Epithelial cell of proximal tubule (primary cell): ENCODE results near the gene EXTL1. TPM values are rescaled to one million over a fixed set of nuclear protein-coding genes. Genes with fewer than 3 reads are reported as not detected.
"Not testable (repeated sequence)": the region's sequence is repeated elsewhere in the genome, so short reads cannot be mapped to it uniquely, and the experiment has no call there.

Source experiments
- DNase-seq: peaks from one replicate; pipeline ENCODE4 v3.0.0-alpha.2; 2011; ENCODE audit warnings: low read depth
- H3K4me3 ChIP-seq: 2 replicates; pipeline ENCODE4 v1.5.1; 2011; ENCODE audit warnings: low read depth, mild to moderate bottlenecking, low read length
- total RNA-seq: library from RNA; depleted of rRNA; stranded (reverse); fragments of >200 nt; gene quantifications from 2 replicates; pipeline ENCODE4 v1.2.3, GENCODE V29; 2015
- TF ChIP-seq, protein P1 (sequence below): conservative IDR thresholded peaks from 2 replicates; pipeline ENCODE4 v1.5.1; 2012; ENCODE audit warnings: low read depth, mild to moderate bottlenecking, low read length

EXTL1 gene
- total RNA-seq, 1 donor from 2014 or later: 0.12 TPM

DNA sequence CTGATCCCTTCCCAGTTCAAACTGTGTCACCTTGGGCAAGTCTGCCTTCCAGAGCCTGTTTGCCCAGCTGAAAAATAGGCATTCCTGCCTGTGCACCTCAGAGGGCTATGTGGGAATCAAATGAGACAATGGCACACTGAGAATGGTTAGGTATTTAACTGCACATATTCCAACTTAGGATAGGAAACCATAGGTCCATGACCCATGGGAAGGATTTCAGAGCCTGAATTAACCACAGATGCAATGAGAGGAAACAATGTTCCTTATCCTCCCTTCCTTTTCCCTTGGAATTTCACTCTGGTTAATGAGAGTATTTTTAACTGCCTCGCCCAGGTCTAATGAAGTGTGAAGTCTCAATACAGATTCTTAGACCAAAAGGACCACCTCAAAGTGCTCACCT lies 36.4 kb upstream of the EXTL1 start:
- TF ChIP-seq, protein P1, sequence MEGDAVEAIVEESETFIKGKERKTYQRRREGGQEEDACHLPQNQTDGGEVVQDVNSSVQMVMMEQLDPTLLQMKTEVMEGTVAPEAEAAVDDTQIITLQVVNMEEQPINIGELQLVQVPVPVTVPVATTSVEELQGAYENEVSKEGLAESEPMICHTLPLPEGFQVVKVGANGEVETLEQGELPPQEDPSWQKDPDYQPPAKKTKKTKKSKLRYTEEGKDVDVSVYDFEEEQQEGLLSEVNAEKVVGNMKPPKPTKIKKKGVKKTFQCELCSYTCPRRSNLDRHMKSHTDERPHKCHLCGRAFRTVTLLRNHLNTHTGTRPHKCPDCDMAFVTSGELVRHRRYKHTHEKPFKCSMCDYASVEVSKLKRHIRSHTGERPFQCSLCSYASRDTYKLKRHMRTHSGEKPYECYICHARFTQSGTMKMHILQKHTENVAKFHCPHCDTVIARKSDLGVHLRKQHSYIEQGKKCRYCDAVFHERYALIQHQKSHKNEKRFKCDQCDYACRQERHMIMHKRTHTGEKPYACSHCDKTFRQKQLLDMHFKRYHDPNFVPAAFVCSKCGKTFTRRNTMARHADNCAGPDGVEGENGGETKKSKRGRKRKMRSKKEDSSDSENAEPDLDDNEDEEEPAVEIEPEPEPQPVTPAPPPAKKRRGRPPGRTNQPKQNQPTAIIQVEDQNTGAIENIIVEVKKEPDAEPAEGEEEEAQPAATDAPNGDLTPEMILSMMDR: no peak
- H3K4me3 ChIP-seq: no peak overlapping the region
- peak; percentile 7 for DNase-seq

DNA sequence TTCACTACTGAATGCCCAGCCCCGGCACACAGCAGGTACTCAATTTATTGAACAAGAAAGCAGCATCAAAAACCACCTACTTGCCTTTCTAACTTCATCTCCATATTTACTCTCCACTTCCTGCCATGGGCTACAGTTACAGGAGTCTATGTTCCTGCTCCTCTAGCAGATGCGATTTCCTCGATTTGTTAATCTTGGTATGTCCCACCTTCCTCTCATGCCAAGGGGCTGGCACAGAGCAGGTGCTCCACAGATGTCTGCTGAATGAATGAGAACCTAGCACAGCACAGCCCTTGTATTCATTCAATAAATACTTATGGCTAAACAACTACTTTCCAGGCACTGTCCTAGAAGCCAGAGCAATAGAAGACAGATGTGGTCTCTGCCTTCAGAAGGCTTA lies 35.9 kb upstream of the EXTL1 start:
- DNase-seq: no peak
- no peak overlapping the region for H3K4me3 ChIP-seq
- TF ChIP-seq, protein P1: no peak

DNA sequence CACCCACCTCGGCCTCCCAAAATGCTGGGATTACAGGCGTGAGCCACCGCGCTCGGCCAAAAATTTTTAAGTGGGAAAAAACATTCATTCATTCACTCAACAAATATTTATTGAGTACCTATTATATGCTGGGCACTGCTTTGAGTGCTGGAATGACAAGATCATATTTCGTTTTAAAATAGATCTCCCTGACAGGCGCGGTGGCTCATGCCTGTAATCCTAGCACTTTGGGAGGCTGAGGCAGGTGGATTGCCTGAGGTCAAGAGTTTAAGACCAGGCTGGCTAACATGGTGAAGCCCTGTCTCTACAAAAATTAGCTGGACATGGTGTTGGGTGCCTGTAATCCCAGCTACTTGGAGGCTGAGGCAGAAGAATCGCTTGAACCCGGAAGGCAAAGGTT lies 34.8 kb upstream of the EXTL1 start:
- H3K4me3 ChIP-seq, DNase-seq: not testable (repeated sequence)

DNA sequence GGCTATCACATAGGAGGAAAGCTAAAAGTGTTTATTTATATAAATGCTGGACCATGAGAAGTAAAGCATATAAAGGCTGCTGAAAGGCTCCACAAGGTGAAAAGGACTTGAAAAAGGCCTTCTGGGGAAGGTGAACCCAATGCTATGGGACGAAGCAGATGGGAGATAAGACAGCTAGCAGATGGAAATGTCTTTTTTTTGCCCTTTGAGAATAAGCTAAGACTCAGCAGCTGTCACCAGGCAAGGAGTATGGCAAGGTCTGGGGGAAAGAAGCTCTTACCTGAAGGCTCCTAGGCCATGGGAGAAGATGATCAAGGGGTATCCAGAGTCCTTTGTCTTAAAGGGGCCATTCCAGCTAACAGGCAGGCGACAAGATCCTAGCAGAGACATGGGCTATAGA lies 33.6 kb upstream of the EXTL1 start:
- TF ChIP-seq, protein P1: no peak
- no peak for DNase-seq
- H3K4me3 ChIP-seq: no peak overlapping the region

DNA sequence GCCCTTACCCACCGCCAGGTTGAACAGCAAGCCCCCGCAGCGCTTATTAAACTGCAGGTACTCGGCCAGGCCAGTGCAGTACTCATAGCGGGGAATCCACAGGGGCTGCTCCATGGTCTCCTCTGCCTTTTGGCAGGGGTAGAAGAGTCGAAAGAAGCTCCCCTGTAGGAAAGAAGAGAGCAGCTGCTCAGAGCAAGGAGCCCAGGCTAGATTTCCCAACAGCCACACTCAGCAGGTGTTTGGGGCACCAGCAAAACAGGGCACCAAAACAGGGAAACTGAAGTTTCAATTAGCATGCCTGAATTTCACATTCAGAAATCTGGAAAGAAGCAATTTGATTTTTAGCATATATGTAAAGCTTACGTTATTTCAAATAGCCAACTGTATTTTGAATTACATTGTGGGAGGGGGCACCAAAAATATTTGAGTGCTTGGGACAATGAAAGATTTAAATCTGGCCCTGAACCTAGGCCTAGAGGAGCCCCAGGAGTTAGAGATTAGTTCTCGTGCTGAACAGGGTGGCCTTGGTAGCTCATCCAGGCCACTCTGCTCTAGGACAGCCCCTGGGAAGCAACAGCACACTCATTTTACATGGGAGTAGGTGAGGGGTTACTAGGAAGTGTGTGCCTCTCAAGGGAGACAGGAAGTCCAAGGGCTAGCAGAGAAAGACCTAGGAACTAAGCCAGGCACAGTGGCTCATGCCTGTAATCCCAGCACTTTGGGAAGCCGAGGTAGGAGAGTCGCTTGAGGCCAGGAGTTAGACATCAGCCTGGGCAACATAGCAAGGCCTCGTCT lies 31.9 kb upstream of the EXTL1 start:
- no peak overlapping the region for H3K4me3 ChIP-seq
- no peak for DNase-seq
- TF ChIP-seq, protein P1: no peak

DNA sequence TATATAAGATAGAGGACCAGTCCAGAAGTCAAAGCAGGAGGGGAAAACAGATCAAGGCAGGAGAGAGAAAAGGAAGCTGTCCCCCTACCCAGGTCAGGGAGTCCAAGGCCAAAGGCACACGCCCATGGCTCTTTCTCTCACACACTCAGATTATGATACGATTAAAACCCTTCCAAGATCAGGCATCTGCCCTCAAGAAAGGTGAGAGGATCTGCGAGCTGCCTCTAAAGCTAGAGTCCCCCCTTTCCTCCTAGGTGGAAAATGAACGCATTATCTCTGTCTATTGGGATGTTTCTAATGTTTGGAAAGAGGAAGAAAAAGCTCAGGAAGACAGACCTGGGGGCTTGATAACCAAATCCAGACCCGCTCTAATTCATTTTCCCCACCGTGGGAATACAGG lies 31.3 kb upstream of the EXTL1 start:
- TF ChIP-seq, protein P1: no peak
- no peak overlapping the region for H3K4me3 ChIP-seq
- no peak for DNase-seq

DNA sequence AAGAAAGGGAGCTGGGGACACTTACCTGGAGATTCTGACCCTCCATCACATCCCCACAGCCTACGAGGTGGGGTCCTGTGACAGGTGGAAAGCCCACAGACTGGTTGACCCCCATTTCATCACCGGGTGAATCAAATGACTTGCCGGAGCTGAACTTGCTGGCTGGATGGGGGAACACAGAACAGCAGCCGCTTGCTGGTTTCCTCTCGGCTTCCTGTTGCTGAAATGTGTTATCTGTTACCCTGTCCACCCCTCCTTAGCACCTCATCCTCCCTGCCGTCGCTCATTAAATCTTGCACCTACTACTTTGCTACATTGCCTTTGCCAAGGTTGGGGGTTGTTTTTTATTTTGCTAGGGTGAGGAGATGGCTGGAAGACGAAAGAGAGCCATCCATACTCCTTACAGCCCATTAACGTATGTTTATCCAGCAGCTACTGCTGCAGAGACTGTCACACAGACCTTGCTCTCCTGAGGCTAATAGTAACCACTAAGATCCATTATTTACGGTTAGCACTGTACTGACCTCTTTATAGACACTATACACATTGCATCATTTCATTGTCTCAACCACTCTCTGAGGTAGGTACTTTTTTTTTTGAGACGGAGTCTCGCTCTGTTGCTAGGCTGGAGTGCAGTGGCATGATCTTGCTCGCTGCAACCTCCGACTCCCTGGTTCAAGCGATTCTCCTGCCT lies 30.7 kb upstream of the EXTL1 start:
- no peak overlapping the region for H3K4me3 ChIP-seq
- TF ChIP-seq, protein P1: no peak
- no peak for DNase-seq
